ENCODE results near the gene IL18. TPM values are rescaled to one million over a fixed set of nuclear protein-coding genes. Genes with fewer than 3 reads are reported as not detected.

IL18 gene
- total and polyA plus RNA-seq, 7 experiments from 2014 or later = 0.32 to 8.3 (median 0.72) TPM; not detected in 3

GRCh38 chr11:112156956-112157766 is 6.7 kb downstream of the IL18 start:
- Mint-ChIP-seq H3K9me3 (peaks cover 0 to 3% (median 0%) of the 10 kb centered on the region in 11 donors), H3K36me3 (peaks cover 0 to 8% (median 3%) of the 10 kb centered on the region in 5 donors), H3K27me3 (peaks cover 4 to 9% (median 5%) of the 10 kb centered on the region in 5 donors), H3K4me1 (peaks cover 0 to 8% (median 0%) of the 10 kb centered on the region in 7 donors), H3K4me3 (no peak overlapping the region), H3K27ac (no peak overlapping the region)
- Histone ChIP-seq H3K9me3 (ENCODE audit: control insufficient read depth in 2 of 3, low read length in 3 of 3) (no peaks in the 10 kb centered on the region), H3K4me3 (ENCODE audit: low read length) (no peak overlapping the region), H3K4me1 (ENCODE audit: control insufficient read depth in 2 of 2, insufficient read depth in 2 of 2, low read length in 2 of 2) (no peaks in the 10 kb centered on the region), H3K27me3 (ENCODE audit: control insufficient read depth in 2 of 2, insufficient read depth in 2 of 2, low read length in 2 of 2) (no peaks in the 10 kb centered on the region), H3K27ac (ENCODE audit: low read depth, low read length) (no peak overlapping the region), H3K36me3 (ENCODE audit: control insufficient read depth in 2 of 3, insufficient read depth in 3 of 3, low read length in 3 of 3) (no peaks in the 10 kb centered on the region)
- ChIA-PET POLR2A (no interaction called here), CTCF (interaction anchor here (0.6 kb wide), 1 partner anchor 698 kb away, joined by 3 read pairs; no protein-coding TSS in a partner anchor)
- peak; percentile 86 for ATAC-seq
- intact Hi-C loops (cut with micrococcal nuclease) = no loop called here
- DNase-seq = no peak

- no peak overlapping the region for H3K27ac ChIP-seq (ENCODE audit: low read depth, low read length)
- DNase-seq (no peak), ATAC-seq (no peak)
- no peaks in the 10 kb centered on the region for H3K9me3 ChIP-seq (ENCODE audit: control insufficient read depth in 2 of 3, low read length in 3 of 3)
- POLR2A ChIA-PET = no interaction called here
- Mint-ChIP-seq H3K27ac (no peak overlapping the region), H3K27me3 (peaks cover 0 to 5% (median 5%) of the 10 kb centered on the region in 5 donors), H3K36me3 (peaks cover 0 to 4% (median 0%) of the 10 kb centered on the region in 5 donors), H3K4me1 (peaks cover 0 to 8% (median 0%) of the 10 kb centered on the region in 7 donors), H3K9me3 (peaks cover 0 to 1% (median 0%) of the 10 kb centered on the region in 11 donors), H3K4me3 (no peak overlapping the region)
- no peaks in the 10 kb centered on the region for H3K4me1 ChIP-seq (ENCODE audit: control insufficient read depth in 2 of 2, insufficient read depth in 2 of 2, low read length in 2 of 2)
- intact Hi-C loops (cut with micrococcal nuclease) = no loop called here
- H3K36me3 ChIP-seq (ENCODE audit: control insufficient read depth in 2 of 3, insufficient read depth in 3 of 3, low read length in 3 of 3) = no peaks in the 10 kb centered on the region
- H3K27me3 ChIP-seq (ENCODE audit: control insufficient read depth in 2 of 2, insufficient read depth in 2 of 2, low read length in 2 of 2) = no peaks in the 10 kb centered on the region
- CTCF ChIA-PET = no interaction called here
- no peak overlapping the region for H3K4me3 ChIP-seq (ENCODE audit: low read length)
Observed at GRCh38 chr11:112156153-112156955, 7.5 kb downstream of the IL18 start.

- no peaks in the 10 kb centered on the region for H3K4me1 Mint-ChIP-seq
- H3K9me3 Mint-ChIP-seq = no peaks in the 10 kb centered on the region
- H3K36me3 Mint-ChIP-seq = peaks cover 0 to 4% (median 0%) of the 10 kb centered on the region in 5 donors
- CTCF ChIA-PET = no interaction called here
- H3K27me3 Mint-ChIP-seq = no peaks in the 10 kb centered on the region
- H3K27ac Mint-ChIP-seq = no peak overlapping the region
- no peaks in the 10 kb centered on the region for H3K9me3 ChIP-seq (ENCODE audit: control insufficient read depth in 2 of 3, low read length in 3 of 3)
- DNase-seq (no peak), ATAC-seq (no peak)
- no peak overlapping the region for H3K4me3 ChIP-seq (ENCODE audit: low read length)
- intact Hi-C loops (cut with micrococcal nuclease) = no loop called here
- H3K4me1 ChIP-seq (ENCODE audit: control insufficient read depth in 2 of 2, insufficient read depth in 2 of 2, low read length in 2 of 2) = no peaks in the 10 kb centered on the region
- no peaks in the 10 kb centered on the region for H3K36me3 ChIP-seq (ENCODE audit: control insufficient read depth in 2 of 3, insufficient read depth in 3 of 3, low read length in 3 of 3)
- no peak overlapping the region for H3K27ac ChIP-seq (ENCODE audit: low read depth, low read length)
- H3K27me3 ChIP-seq (ENCODE audit: control insufficient read depth in 2 of 2, insufficient read depth in 2 of 2, low read length in 2 of 2) = no peaks in the 10 kb centered on the region
- no peak overlapping the region for H3K4me3 Mint-ChIP-seq
- POLR2A ChIA-PET = no interaction called here
Observed at GRCh38 chr11:112150517-112150916, 13.4 kb downstream of the IL18 start.

DNA sequence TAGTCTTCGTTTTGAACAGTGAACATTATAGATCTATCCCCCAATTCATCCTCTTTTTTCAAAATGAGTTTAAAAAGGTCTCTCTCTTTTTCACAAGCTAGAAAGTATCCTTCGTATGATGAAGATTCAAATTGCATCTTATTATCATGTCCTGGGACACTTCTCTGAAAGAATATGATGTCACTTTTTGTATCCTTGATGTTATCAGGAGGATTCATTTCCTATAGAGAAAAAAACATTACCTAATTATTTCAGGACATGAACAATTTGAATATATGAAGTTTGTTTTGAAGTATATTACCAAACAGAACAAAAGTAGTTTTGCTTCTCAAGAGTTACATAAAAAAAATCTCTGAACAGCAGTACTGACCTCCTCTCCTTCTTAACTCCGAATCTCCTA is 20.3 kb downstream of the IL18 start:
- Mint-ChIP-seq H3K4me1 (no peaks in the 10 kb centered on the region), H3K4me3 (no peak overlapping the region), H3K36me3 (peaks cover 0 to 21% (median 16%) of the 10 kb centered on the region in 5 donors), H3K27ac (no peak overlapping the region), H3K27me3 (no peaks in the 10 kb centered on the region), H3K9me3 (peaks cover 0 to 16% (median 5%) of the 10 kb centered on the region in 11 donors)
- H3K4me1 ChIP-seq (ENCODE audit: control insufficient read depth in 2 of 2, insufficient read depth in 2 of 2, low read length in 2 of 2) = no peaks in the 10 kb centered on the region
- ChIA-PET POLR2A (no interaction called here), CTCF (no interaction called here)
- ATAC-seq (no peak), DNase-seq (no peak)
- no peak overlapping the region for H3K4me3 ChIP-seq (ENCODE audit: low read length)
- no peaks in the 10 kb centered on the region for H3K9me3 ChIP-seq (ENCODE audit: control insufficient read depth in 2 of 3, low read length in 3 of 3)
- no peak overlapping the region for H3K27ac ChIP-seq (ENCODE audit: low read depth, low read length)
- no peaks in the 10 kb centered on the region for H3K27me3 ChIP-seq (ENCODE audit: control insufficient read depth in 2 of 2, insufficient read depth in 2 of 2, low read length in 2 of 2)
- H3K36me3 ChIP-seq (ENCODE audit: control insufficient read depth in 2 of 3, insufficient read depth in 3 of 3, low read length in 3 of 3) = no peaks in the 10 kb centered on the region
- intact Hi-C loops (cut with micrococcal nuclease) = no loop called here

DNA sequence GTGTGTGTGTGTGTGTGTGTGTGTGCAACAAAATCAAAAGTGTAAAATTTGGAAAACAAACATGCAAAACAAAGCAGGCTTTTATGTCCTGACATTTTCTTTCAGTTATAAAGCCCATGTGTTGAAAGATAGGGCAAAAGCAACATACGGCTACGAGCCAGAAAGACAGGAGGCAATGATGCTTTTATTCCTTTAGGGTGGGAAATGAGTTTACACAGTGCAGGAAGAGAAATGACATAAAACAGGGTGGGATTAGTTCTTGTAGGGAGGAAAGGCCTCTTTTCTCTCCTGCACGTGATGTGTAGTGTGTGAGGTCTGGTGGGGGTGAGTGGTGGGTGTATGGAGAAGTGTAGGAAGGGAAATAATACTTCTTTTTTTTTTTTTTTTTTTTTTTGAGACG is 29.4 kb downstream of the IL18 start:
- ATAC-seq (no peak), DNase-seq (no peak)
- Histone ChIP-seq H3K36me3 (ENCODE audit: control insufficient read depth in 2 of 3, insufficient read depth in 3 of 3, low read length in 3 of 3) (no peaks in the 10 kb centered on the region), H3K27me3 (ENCODE audit: control insufficient read depth in 2 of 2, insufficient read depth in 2 of 2, low read length in 2 of 2) (no peaks in the 10 kb centered on the region), H3K4me1 (ENCODE audit: control insufficient read depth in 2 of 2, insufficient read depth in 2 of 2, low read length in 2 of 2) (no peaks in the 10 kb centered on the region), H3K27ac (ENCODE audit: low read depth, low read length) (no peak overlapping the region), H3K4me3 (ENCODE audit: low read length) (no peak overlapping the region), H3K9me3 (ENCODE audit: control insufficient read depth in 2 of 3, low read length in 3 of 3) (no peaks in the 10 kb centered on the region)
- H3K4me1 Mint-ChIP-seq = peaks cover 0 to 9% (median 0%) of the 10 kb centered on the region in 7 donors
- H3K4me3 Mint-ChIP-seq = no peak overlapping the region
- H3K27me3 Mint-ChIP-seq = no peaks in the 10 kb centered on the region
- intact Hi-C loops (cut with micrococcal nuclease) = no loop called here
- H3K9me3 Mint-ChIP-seq = no peaks in the 10 kb centered on the region
- H3K27ac Mint-ChIP-seq = peak overlapping the region in 1 of 9 donors; percentile 74
- POLR2A ChIA-PET = no interaction called here
- H3K36me3 Mint-ChIP-seq = peaks cover 0 to 16% (median 10%) of the 10 kb centered on the region in 5 donors
- CTCF ChIA-PET = no interaction called here

DNA sequence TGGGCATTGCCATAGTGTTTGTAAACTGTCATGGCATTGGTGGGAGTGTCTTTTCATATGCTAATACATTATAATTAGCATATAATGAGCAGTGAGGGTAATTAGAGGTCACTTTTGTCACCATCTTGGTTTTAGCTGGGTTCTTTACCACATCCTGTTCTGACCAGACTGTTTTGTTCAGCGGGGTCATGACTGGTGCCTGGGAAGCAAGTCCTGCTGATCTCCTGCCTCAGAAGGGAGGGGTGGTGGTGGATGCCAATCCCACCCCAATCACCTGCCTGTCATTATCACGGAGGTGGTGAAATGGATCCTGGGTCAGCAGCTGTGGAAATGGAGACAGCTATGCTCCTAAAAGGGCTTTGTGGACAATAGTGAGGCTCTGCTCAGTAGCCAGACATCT is 31.2 kb downstream of the IL18 start:
- Histone ChIP-seq H3K9me3 (ENCODE audit: control insufficient read depth in 2 of 3, low read length in 3 of 3) (no peaks in the 10 kb centered on the region), H3K36me3 (ENCODE audit: control insufficient read depth in 2 of 3, insufficient read depth in 3 of 3, low read length in 3 of 3) (no peaks in the 10 kb centered on the region), H3K4me3 (ENCODE audit: low read length) (no peak overlapping the region), H3K4me1 (ENCODE audit: control insufficient read depth in 2 of 2, insufficient read depth in 2 of 2, low read length in 2 of 2) (no peaks in the 10 kb centered on the region), H3K27me3 (ENCODE audit: control insufficient read depth in 2 of 2, insufficient read depth in 2 of 2, low read length in 2 of 2) (no peaks in the 10 kb centered on the region), H3K27ac (ENCODE audit: low read depth, low read length) (no peak overlapping the region)
- H3K27ac Mint-ChIP-seq = no peak overlapping the region
- ChIA-PET POLR2A (no interaction called here), CTCF (interaction anchor here (1.4 kb wide), 1 partner anchor 19 kb away, joined by 3 read pairs; no protein-coding TSS in a partner anchor)
- no peaks in the 10 kb centered on the region for H3K27me3 Mint-ChIP-seq
- H3K36me3 Mint-ChIP-seq = peaks cover 0 to 20% (median 12%) of the 10 kb centered on the region in 5 donors
- peaks cover 0 to 9% (median 0%) of the 10 kb centered on the region in 7 donors for H3K4me1 Mint-ChIP-seq
- H3K9me3 Mint-ChIP-seq = no peaks in the 10 kb centered on the region
- no peak for DNase-seq
- peak; percentile 27 for ATAC-seq
- intact Hi-C loops (cut with micrococcal nuclease) = no loop called here
- no peak overlapping the region for H3K4me3 Mint-ChIP-seq

Data from naive thymus-derived CD4-positive, alpha-beta T cell (primary cell).